Astrocyte (in vitro differentiated cells and primary cell): Measurements from ENCODE around the gene LAMA5. TPM values are rescaled to one million over a fixed set of nuclear protein-coding genes. Genes with fewer than 3 reads are reported as not detected.
A peak's percentile ranks its signal among the peaks of the same experiment; 100 is the strongest.

Source experiments
- DNase-seq: peaks from one replicate; pipeline ENCODE4 v3.0.0-alpha.2; 2010; ENCODE audit warnings: low read depth
- FAIRE-seq: peaks from 2 replicates; lab custom pipeline; 2011; peaks lifted over from hg19 to GRCh38; lab: Jason Lieb, UNC
- H2AFZ ChIP-seq: 2 replicates; pipeline ENCODE4 v1.6.0; 2012; ENCODE audit warnings: low read depth, low read length, inconsistent platforms
- H3K27ac ChIP-seq: 2 replicates; pipeline ENCODE4 v1.5.1; 2011; ENCODE audit warnings: low read depth, low read length, inconsistent platforms
- H3K27me3 ChIP-seq: 2 replicates; pipeline ENCODE4 v1.6.0; 2011; ENCODE audit warnings: low read length, inconsistent platforms; ENCODE audit not compliant: insufficient read depth
- H3K36me3 ChIP-seq: 2 replicates; pipeline ENCODE4 v1.5.1; 2011; ENCODE audit warnings: low read length, inconsistent platforms; ENCODE audit not compliant: insufficient read depth
- H3K4me1 ChIP-seq: 2 replicates; pipeline ENCODE4 v1.5.1; 2011; ENCODE audit warnings: low read length, inconsistent platforms; ENCODE audit not compliant: insufficient read depth
- H3K4me2 ChIP-seq: 2 replicates; pipeline ENCODE4 v1.6.0; 2012; ENCODE audit warnings: low read length, inconsistent platforms
- H3K4me3 ChIP-seq: 2 replicates; pipeline ENCODE4 v1.5.1; 2011; ENCODE audit warnings: low read depth, mild to moderate bottlenecking, low read length, inconsistent platforms; ENCODE audit not compliant: insufficient read depth
- H3K79me2 ChIP-seq: 2 replicates; pipeline ENCODE4 v1.6.0; 2012; ENCODE audit warnings: mild to moderate bottlenecking, low read length, inconsistent platforms; ENCODE audit not compliant: insufficient read depth
- H3K9ac ChIP-seq: 2 replicates; pipeline ENCODE4 v1.6.0; 2012; ENCODE audit warnings: mild to moderate bottlenecking, low read length, inconsistent platforms
- H3K9me3 ChIP-seq: 2 replicates; pipeline ENCODE4 v1.5.1; 2012; ENCODE audit warnings: low read depth, mild to moderate bottlenecking, low read length, inconsistent platforms; ENCODE audit not compliant: insufficient read depth
- H4K20me1 ChIP-seq: 2 replicates; pipeline ENCODE4 v1.6.0; 2012; ENCODE audit warnings: low read length, inconsistent platforms; ENCODE audit not compliant: insufficient read depth
- H3K27ac Mint-ChIP-seq: one replicate; pipeline ENCODE4 v1.8.0; 2021; ENCODE audit warnings: mild to moderate bottlenecking, mixed read lengths; ENCODE audit not compliant: unreplicated experiment
- H3K27me3 Mint-ChIP-seq: one replicate; pipeline ENCODE4 v1.8.0; 2021; ENCODE audit warnings: low read depth, mixed read lengths; ENCODE audit not compliant: unreplicated experiment
- H3K36me3 Mint-ChIP-seq: one replicate; pipeline ENCODE4 v1.8.0; 2021; ENCODE audit warnings: low read depth, mixed read lengths; ENCODE audit not compliant: unreplicated experiment
- H3K4me1 Mint-ChIP-seq: one replicate; pipeline ENCODE4 v1.8.0; 2021; ENCODE audit warnings: low read depth, mixed read lengths; ENCODE audit not compliant: unreplicated experiment
- H3K4me3 Mint-ChIP-seq: one replicate; pipeline ENCODE4 v1.8.0; 2021; ENCODE audit warnings: mild to moderate bottlenecking, moderate library complexity, mixed read lengths; ENCODE audit not compliant: unreplicated experiment
- H3K9me3 Mint-ChIP-seq: one replicate; pipeline ENCODE4 v1.8.0; 2021; ENCODE audit warnings: mild to moderate bottlenecking, mixed read lengths; ENCODE audit not compliant: unreplicated experiment
- CTCF ChIP-seq: IDR thresholded peaks from 2 replicates; pipeline ENCODE4 v1.5.1; 2011; ENCODE audit warnings: low read depth, mild to moderate bottlenecking, inconsistent platforms, low read length, moderate library complexity; ENCODE audit not compliant: insufficient read depth
- EZH2 ChIP-seq: IDR thresholded peaks from 2 replicates; pipeline ENCODE4 v1.6.1; 2012; ENCODE audit warnings: mild to moderate bottlenecking, low read length, inconsistent platforms; ENCODE audit not compliant: insufficient read depth
- total RNA-seq: library from RNA; stranded (reverse); gene quantifications from 2 replicates; pipeline ENCODE4 v1.2.1, GENCODE V29; 2021

The LAMA5 gene
- total RNA-seq, 1 donor from 2014 or later = 350 TPM

GRCh38 chr20:62285151-62285550, 82.0 kb downstream of the LAMA5 start:
- no peak for FAIRE-seq
- no peak overlapping the region for H3K4me2 ChIP-seq
- H3K4me3 ChIP-seq = no peak overlapping the region
- H3K4me1 ChIP-seq = no peaks in the 10 kb centered on the region
- TF ChIP-seq CTCF (no peak), EZH2 (no peak)
- no peak overlapping the region for H3K27ac Mint-ChIP-seq
- H3K9ac ChIP-seq = no peak overlapping the region
- peaks cover 16% of the 10 kb centered on the region for H3K36me3 ChIP-seq
- no peaks in the 10 kb centered on the region for H3K79me2 ChIP-seq
- no peaks in the 10 kb centered on the region for H3K27me3 Mint-ChIP-seq
- no peaks in the 10 kb centered on the region for H3K4me1 Mint-ChIP-seq
- no peak for DNase-seq
- no peaks in the 10 kb centered on the region for H3K9me3 Mint-ChIP-seq
- H3K27me3 ChIP-seq = no peaks in the 10 kb centered on the region
- H4K20me1 ChIP-seq = peaks cover 7% of the 10 kb centered on the region
- no peak overlapping the region for H3K27ac ChIP-seq
- H3K9me3 ChIP-seq = no peaks in the 10 kb centered on the region
- H3K36me3 Mint-ChIP-seq = peaks cover 24% of the 10 kb centered on the region
- no peak overlapping the region for H3K4me3 Mint-ChIP-seq
- H2AFZ ChIP-seq = no peak overlapping the region

GRCh38 chr20:62284448-62284847, 82.7 kb downstream of the LAMA5 start:
- H3K9me3 ChIP-seq = no peaks in the 10 kb centered on the region
- FAIRE-seq (no peak), DNase-seq (no peak)
- H3K4me1 ChIP-seq = no peaks in the 10 kb centered on the region
- no peaks in the 10 kb centered on the region for H3K27me3 ChIP-seq
- H3K4me2 ChIP-seq = no peak overlapping the region
- no peak overlapping the region for H3K4me3 ChIP-seq
- no peak overlapping the region for H3K9ac ChIP-seq
- H2AFZ ChIP-seq = no peak overlapping the region
- no peak overlapping the region for H3K27ac ChIP-seq
- peaks cover 7% of the 10 kb centered on the region for H4K20me1 ChIP-seq
- no peaks in the 10 kb centered on the region for H3K79me2 ChIP-seq
- no peak for TF ChIP-seq EZH2
- H3K9me3 Mint-ChIP-seq = no peaks in the 10 kb centered on the region
- H3K36me3 ChIP-seq = peaks cover 16% of the 10 kb centered on the region
- H3K4me3 Mint-ChIP-seq = no peak overlapping the region
- H3K27ac Mint-ChIP-seq = no peak overlapping the region
- peaks cover 26% of the 10 kb centered on the region for H3K36me3 Mint-ChIP-seq
- no peaks in the 10 kb centered on the region for H3K4me1 Mint-ChIP-seq
- no peaks in the 10 kb centered on the region for H3K27me3 Mint-ChIP-seq

GRCh38 chr20:62282877-62283503, 84.1 kb downstream of the LAMA5 start:
- Mint-ChIP-seq H3K4me3 (no peak overlapping the region), H3K9me3 (no peaks in the 10 kb centered on the region), H3K27me3 (no peaks in the 10 kb centered on the region), H3K36me3 (peaks cover 26% of the 10 kb centered on the region), H3K4me1 (no peaks in the 10 kb centered on the region), H3K27ac (peak overlapping the region; percentile 62)
- H3K9ac ChIP-seq = no peak overlapping the region
- DNase-seq (no peak), FAIRE-seq (no peak)
- H3K9me3 ChIP-seq = no peaks in the 10 kb centered on the region
- H3K27me3 ChIP-seq = no peaks in the 10 kb centered on the region
- H3K4me3 ChIP-seq = no peak overlapping the region
- H2AFZ ChIP-seq = no peak overlapping the region
- no peak overlapping the region for H3K27ac ChIP-seq
- no peak overlapping the region for H3K4me2 ChIP-seq
- TF ChIP-seq CTCF = no peak
- peaks cover 5% of the 10 kb centered on the region for H4K20me1 ChIP-seq
- H3K36me3 ChIP-seq = peaks cover 16% of the 10 kb centered on the region
- no peaks in the 10 kb centered on the region for H3K79me2 ChIP-seq
- no peaks in the 10 kb centered on the region for H3K4me1 ChIP-seq
